ENCODE data around the gene HS3ST3B1.

- TF ChIP-seq EZH2phosphoT487 (IDR thresholded peaks at IDR 0.05; ENCODE audit: borderline replicate concordance, low read length): peak; percentile 76; the same call in 1 of the 2 replicates
- TF ChIP-seq CTCF (conservative IDR thresholded peaks at IDR 0.05; ENCODE audit: low read depth, low read length): no peak
Measured at GRCh38 chr17:14303343-14304221, 2.7 kb downstream of the HS3ST3B1 start.
